COLO668 (cell line): ENCODE results near the gene BPIFB2.

Experiments
- DNase-seq: peaks from one replicate; lab custom pipeline; 2025; ENCODE audit not compliant: unreplicated experiment; lab: John Stamatoyannopoulos, UW

The BPIFB2 gene

GRCh38 chr20:33020278-33021161 is 13.0 kb downstream of the BPIFB2 start:
- no peak for DNase-seq

DNA sequence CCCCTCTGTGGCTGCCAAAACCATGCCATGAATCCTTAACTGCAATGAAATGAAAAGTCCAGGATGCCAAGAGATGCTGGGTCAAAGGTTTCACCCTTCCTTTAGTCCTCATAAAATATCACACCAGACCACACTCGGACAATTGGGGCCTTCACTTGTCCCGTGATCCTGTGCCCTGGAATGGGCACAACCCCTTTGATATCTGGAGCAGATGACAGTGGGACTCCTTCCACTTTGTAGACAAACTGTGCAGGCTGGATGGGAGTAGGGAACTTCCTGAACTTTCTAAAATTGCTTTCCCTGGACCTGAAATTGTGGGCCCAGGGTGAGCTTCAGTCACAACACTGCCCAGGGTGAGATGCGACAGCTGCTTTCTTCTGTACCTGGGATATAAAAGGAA is 14.4 kb downstream of the BPIFB2 start:
- no peak for DNase-seq

GRCh38 chr20:33022289-33022688 is 14.8 kb downstream of the BPIFB2 start:
- no peak for DNase-seq

DNA sequence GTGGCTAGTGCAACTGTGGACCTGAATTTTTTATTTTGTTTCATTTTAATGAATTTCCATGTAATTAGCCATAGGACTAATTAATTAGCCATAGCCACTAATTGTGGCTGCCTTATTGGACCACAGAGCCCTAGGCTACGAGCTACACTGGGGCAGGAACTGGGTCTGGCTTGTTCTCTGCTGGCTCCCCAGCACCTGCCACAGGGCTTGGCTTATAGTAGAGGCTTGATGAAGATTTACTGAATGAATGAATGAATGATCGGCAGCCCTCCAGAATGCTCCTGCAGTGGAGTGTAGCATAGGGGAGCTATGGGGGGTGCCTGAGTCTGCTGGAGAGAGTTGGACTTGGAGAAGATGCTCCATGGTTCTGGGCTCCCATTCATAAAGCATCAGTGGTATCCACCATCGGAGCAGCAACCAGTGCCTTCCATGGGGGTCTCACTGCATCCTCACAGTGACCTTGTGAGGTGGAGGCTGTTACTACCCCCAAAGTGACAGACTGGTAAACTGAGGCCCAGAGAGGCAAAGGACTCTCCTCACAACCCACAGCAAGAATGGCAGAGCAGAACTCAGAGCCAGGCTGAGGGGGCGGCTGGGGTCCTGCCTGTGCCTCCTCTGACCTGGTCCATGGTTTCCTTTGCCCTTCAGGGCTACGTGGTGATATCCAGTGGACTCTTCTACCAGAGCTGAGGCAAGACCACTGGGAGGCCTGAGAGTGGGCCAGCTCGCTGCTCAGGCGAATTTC is 15.4 kb downstream of the BPIFB2 start:
- no peak for DNase-seq

GRCh38 chr20:33023439-33024242 is 16.1 kb downstream of the BPIFB2 start:
- DNase-seq, result no peak

DNA sequence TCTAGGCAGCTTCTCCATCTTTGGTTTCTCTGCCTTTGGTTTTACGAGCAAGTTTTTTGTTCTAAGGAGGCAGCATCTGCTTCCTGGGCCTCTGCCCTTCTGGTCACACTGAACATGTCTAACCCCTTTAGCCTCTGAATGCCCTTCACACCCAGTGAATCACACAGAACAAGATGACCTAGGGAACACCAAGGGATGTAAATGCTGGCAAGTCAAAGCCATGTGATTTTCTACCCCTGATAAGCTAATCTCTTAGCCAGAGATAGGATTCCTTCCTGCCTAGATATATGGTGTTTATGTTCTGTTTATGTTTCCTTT is 16.7 kb downstream of the BPIFB2 start:
- no peak for DNase-seq

GRCh38 chr20:33024609-33025317 is 17.3 kb downstream of the BPIFB2 start:
- DNase-seq, result no peak

DNA sequence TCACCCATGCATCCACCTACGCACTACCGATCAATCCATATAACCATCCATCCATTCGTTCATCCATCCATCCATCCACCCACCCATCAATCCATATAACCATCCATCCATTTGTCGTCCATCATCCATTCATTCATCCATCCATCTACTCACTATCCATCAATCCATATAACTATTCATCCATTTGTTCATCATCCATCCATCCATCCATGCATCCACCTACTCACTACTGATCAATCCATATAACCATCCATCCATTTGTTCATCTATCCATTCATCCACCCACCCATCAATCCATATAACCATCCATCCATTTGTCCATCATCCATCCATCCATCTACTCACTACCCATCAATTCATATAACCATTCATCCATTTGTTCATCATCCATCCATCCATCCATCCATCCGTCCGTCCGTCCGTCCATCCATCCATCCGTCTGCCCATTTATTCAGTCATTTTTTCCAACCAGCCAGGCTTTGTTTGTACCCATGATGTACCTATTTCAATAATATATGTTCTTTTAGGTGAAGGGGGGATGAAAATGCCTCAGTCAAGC is 17.9 kb downstream of the BPIFB2 start:
- no peak for DNase-seq

GRCh38 chr20:33026072-33026778 is 18.7 kb downstream of the BPIFB2 start:
- DNase-seq, result no peak

DNA sequence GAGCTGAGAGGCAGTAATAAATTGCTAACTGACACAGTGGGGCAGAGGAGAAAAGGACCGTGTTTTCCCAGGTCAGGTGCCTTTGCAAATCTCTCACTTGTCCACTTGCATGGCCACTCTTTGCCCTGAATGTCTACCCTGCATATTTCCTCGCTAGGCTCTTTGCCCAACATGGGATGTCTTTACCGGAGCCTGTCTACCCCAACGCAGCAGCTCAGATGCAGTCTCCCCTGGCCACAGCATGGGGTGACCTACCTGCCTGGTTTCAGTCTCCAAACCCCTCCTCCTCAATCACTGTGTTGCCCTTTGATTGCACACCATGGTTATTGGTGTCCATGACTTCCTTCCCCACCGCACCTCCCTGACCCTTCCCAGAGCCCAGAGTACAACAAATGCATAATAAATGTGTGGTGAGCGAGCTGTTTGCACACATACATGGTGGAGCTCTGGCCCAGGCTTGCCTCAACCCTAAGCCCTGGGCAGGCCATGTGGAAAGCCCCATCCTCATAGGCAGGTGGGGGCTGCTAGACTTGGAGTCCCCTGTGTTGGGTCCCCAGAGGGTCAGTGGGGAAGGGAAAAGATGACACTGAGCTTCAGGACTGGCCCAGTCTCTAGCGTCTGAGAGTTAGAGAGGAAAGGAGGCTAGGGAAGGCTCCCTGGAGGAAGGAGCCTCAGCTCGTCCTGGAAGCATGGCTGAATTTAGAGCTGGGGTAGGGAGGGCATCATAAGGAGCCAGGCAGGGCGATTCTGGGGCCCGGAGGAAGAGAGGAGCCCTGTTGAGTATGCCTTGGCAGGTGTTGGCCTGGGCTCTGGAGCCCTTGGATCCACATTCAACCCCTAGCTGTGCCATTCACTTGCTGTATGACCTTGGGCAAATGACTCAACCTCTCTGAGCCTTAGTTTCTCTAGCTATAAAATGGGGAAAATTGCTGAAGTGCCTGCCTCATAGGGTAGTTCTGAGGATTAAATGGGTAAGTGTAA is 19.6 kb downstream of the BPIFB2 start:
- no peak for DNase-seq

GRCh38 chr20:33027769-33028751 is 20.6 kb downstream of the BPIFB2 start:
- DNase-seq, result no peak

DNA sequence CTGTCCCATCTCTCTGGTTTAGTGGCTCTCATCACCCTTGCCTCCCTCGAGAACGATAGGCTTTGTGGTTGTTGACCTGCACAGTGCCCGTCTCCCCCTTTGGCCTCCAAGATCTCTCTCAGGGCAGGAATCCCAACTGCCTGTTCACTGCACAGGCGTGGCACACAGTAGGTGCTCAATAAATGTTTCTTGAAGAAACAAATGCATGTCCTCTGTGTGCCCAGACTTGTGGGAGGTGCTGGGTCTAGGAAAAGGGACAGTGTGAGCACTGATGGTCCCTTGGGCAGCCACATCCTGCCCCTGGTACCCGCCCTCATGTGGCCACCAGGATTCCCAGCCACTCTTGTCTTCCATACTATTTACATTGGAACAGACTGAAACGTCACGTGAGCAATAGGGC is 21.4 kb downstream of the BPIFB2 start:
- DNase-seq, result no peak

DNA sequence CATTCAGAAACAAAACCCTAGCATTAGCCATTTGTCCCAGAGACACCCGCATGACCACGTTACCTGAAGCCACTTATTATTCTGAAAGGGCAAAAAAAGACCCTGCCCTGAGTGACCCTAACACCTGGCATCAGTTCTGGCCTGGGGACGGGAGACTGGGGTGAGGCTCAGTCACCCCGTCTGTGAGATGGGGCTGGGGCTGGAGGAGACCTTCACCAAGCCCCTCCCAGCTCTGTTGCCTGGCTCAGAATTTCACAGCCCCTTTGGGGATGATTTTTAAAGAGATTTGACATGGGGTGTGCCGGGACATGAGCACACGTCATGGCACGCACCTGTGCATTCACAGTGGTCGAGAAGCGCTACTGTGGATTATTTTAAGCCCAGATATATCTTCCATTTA is 22.6 kb downstream of the BPIFB2 start:
- no peak for DNase-seq

DNA sequence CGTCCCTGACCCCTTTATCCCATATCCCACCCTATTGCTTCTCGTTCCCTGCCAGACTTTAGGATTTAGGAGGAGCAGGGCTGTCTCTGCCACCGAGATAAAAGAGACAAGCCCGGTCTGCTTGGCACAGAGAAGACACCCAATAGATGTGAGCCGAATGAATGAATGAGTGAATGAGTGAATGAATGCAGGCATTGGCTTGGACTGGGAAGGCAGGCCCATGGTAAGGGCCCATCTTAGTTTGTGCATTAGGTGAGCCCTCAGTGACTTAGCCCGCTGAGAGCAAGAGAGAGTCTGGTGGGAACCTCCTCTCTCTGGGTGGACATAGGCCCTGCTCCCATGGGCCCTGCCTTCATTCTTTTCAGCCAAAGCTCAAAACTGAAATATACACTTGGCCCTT is 23.1 kb downstream of the BPIFB2 start:
- no peak for DNase-seq

- DNase-seq, result no peak
Measured at GRCh38 chr20:33031531-33031930, 24.0 kb downstream of the BPIFB2 start, which contains the start of gene BPIFB6. TSS of gene BPIFB6 (plus strand) at chr20:33031648. CDS start at chr20:33031648, 0 bp downstream.

DNA sequence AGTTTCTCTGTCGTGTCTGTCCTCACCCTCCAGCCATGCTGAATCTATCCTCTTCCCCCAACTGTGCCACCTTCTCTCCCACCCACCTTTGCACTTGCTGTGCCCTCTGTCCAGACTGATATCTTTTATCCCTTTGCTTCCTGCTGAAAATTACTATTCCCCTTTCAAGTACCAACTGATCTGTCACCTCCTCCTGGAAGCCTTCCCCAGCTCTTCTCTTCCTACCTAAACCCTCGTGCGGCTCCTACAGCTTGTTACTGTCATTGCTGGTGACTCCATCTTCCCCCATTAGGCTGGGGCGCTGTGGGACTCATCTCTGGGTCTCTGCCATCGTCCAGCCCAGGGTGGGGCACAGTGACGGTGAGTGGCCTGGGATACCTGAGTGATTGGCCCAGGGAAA is 25.1 kb downstream of the BPIFB2 start:
- no peak for DNase-seq

- DNase-seq, result no peak
Measured at GRCh38 chr20:33033381-33033780, 25.9 kb downstream of the BPIFB2 start.

- no peak for DNase-seq
Measured at GRCh38 chr20:33034115-33034514, 26.6 kb downstream of the BPIFB2 start.
